Osteocyte (in vitro differentiated cells): ENCODE data around the gene CD101. TPM values are rescaled to one million over a fixed set of nuclear protein-coding genes. Genes with fewer than 3 reads are reported as not detected.

Experiments
- DNase-seq: peaks from one replicate; pipeline ENCODE4 v3.0.0; 2021; ENCODE audit warnings: mixed read lengths; ENCODE audit not compliant: unreplicated experiment; ENCODE audit errors: extremely low spot score
- H3K27ac Mint-ChIP-seq: one replicate; pipeline ENCODE4 v1.8.0; 2021; ENCODE audit warnings: mild to moderate bottlenecking, mixed read lengths; ENCODE audit not compliant: unreplicated experiment
- H3K27me3 Mint-ChIP-seq: one replicate; pipeline ENCODE4 v1.8.0; 2021; ENCODE audit warnings: mixed read lengths; ENCODE audit not compliant: unreplicated experiment
- H3K36me3 Mint-ChIP-seq: one replicate; pipeline ENCODE4 v1.8.0; 2021; ENCODE audit warnings: mixed read lengths; ENCODE audit not compliant: unreplicated experiment
- H3K4me1 Mint-ChIP-seq: one replicate; pipeline ENCODE4 v1.8.0; 2021; ENCODE audit warnings: mixed read lengths; ENCODE audit not compliant: unreplicated experiment
- H3K4me3 Mint-ChIP-seq: one replicate; pipeline ENCODE4 v1.8.0; 2021; ENCODE audit warnings: mild to moderate bottlenecking, moderate library complexity, mixed read lengths; ENCODE audit not compliant: unreplicated experiment
- H3K9me3 Mint-ChIP-seq: one replicate; pipeline ENCODE4 v1.8.0; 2021; ENCODE audit warnings: mixed read lengths; ENCODE audit not compliant: unreplicated experiment
- total RNA-seq: library from RNA; stranded (reverse); gene quantifications from 2 replicates; pipeline ENCODE4 v1.2.1, GENCODE V29; 2021
- TF ChIP-seq, protein P1 (sequence below): fragments of 200-600 bp; sonication (generic); IDR thresholded peaks from 2 replicates; pipeline ENCODE4 v1.5.0; 2021; ENCODE audit warnings: antibody characterized with exemption, mild to moderate bottlenecking, moderate library complexity

Gene CD101
- total RNA-seq, 1 donor from 2014 or later: 0.78 TPM

- Mint-ChIP-seq H3K27me3 (no peaks in the 10 kb centered on the region), H3K36me3 (peaks cover 2% of the 10 kb centered on the region), H3K4me3 (no peak overlapping the region), H3K9me3 (peaks cover 10% of the 10 kb centered on the region), H3K27ac (peak overlapping the region; percentile 37), H3K4me1 (peaks cover 6% of the 10 kb centered on the region)
- TF ChIP-seq, protein P1, sequence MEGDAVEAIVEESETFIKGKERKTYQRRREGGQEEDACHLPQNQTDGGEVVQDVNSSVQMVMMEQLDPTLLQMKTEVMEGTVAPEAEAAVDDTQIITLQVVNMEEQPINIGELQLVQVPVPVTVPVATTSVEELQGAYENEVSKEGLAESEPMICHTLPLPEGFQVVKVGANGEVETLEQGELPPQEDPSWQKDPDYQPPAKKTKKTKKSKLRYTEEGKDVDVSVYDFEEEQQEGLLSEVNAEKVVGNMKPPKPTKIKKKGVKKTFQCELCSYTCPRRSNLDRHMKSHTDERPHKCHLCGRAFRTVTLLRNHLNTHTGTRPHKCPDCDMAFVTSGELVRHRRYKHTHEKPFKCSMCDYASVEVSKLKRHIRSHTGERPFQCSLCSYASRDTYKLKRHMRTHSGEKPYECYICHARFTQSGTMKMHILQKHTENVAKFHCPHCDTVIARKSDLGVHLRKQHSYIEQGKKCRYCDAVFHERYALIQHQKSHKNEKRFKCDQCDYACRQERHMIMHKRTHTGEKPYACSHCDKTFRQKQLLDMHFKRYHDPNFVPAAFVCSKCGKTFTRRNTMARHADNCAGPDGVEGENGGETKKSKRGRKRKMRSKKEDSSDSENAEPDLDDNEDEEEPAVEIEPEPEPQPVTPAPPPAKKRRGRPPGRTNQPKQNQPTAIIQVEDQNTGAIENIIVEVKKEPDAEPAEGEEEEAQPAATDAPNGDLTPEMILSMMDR: no peak
- DNase-seq: no peak
Measured at GRCh38 chr1:116990612-116991151, 10.9 kb upstream of the CD101 start.

DNA sequence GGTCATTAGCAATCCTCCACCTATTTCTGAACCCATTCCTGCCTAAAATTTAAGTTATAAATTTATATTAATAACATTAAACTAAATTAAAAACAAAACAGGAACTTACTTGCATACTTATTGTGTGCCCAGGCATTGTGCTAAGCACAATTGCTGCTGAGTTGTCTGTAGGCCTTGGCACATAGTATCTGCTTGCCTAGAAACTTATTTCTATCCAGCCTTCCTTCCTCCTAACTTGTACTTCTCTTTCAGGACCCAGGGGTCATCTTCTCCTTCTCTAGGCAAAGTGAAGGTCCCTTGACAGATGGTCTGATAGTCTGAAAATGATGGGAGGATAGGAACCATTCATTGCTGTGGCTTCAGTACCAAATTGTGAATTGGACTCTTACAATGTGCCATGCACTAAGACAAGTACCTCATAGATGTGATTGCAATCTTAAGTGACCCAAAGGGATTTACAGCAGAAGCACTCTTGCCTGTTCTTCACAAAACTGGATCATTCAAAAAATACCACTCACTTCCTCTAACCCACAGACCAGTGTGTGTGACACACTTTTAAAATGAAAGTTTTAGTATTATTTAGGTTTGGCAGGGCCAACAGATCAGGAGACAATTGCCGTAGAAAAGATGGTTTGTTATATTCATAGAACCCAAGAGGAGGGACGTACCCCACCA lies 10.3 kb upstream of the CD101 start:
- peaks cover 10% of the 10 kb centered on the region for H3K9me3 Mint-ChIP-seq
- H3K4me3 Mint-ChIP-seq: no peak overlapping the region
- no peaks in the 10 kb centered on the region for H3K27me3 Mint-ChIP-seq
- H3K27ac Mint-ChIP-seq: no peak overlapping the region
- H3K4me1 Mint-ChIP-seq: peaks cover 6% of the 10 kb centered on the region
- TF ChIP-seq, protein P1: no peak
- peaks cover 2% of the 10 kb centered on the region for H3K36me3 Mint-ChIP-seq
- no peak for DNase-seq

GRCh38 chr1:116991918-116992317 lies 9.6 kb upstream of the CD101 start:
- H3K4me1 Mint-ChIP-seq: peaks cover 8% of the 10 kb centered on the region
- peaks cover 10% of the 10 kb centered on the region for H3K9me3 Mint-ChIP-seq
- TF ChIP-seq, protein P1: no peak
- H3K36me3 Mint-ChIP-seq: peaks cover 2% of the 10 kb centered on the region
- DNase-seq: no peak
- no peak overlapping the region for H3K27ac Mint-ChIP-seq
- no peak overlapping the region for H3K4me3 Mint-ChIP-seq
- H3K27me3 Mint-ChIP-seq: no peaks in the 10 kb centered on the region

GRCh38 chr1:116993286-116993685 lies 8.3 kb upstream of the CD101 start:
- TF ChIP-seq, protein P1: no peak
- H3K27ac Mint-ChIP-seq: no peak overlapping the region
- H3K4me1 Mint-ChIP-seq: peaks cover 16% of the 10 kb centered on the region
- H3K9me3 Mint-ChIP-seq: peaks cover 10% of the 10 kb centered on the region
- peaks cover 2% of the 10 kb centered on the region for H3K36me3 Mint-ChIP-seq
- H3K4me3 Mint-ChIP-seq: no peak overlapping the region
- no peaks in the 10 kb centered on the region for H3K27me3 Mint-ChIP-seq
- DNase-seq: no peak

DNA sequence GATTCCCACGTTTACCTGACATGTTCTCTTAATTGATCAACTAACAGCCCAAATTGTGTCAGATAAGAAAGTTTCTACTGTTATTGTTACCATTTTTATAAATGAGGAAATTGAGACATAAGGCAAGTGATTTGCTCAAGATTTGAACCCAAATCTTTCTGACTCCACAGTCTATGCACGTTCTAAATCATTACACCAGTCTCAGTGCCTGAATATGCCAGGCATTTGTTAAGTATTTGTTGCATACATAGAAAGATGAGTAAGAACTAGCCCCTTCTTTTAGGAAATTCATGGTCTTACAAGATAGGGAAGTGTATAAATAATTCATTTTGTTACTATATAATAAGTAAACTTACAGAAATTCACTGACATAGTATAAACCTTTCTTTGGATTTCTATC lies 7.1 kb upstream of the CD101 start:
- TF ChIP-seq, protein P1: no peak
- peaks cover 2% of the 10 kb centered on the region for H3K36me3 Mint-ChIP-seq
- peaks cover 10% of the 10 kb centered on the region for H3K9me3 Mint-ChIP-seq
- peaks cover 12% of the 10 kb centered on the region for H3K4me1 Mint-ChIP-seq
- no peaks in the 10 kb centered on the region for H3K27me3 Mint-ChIP-seq
- no peak overlapping the region for H3K27ac Mint-ChIP-seq
- no peak overlapping the region for H3K4me3 Mint-ChIP-seq
- no peak for DNase-seq
